ENCODE results near the gene CACFD1.

Gene CACFD1

DNA sequence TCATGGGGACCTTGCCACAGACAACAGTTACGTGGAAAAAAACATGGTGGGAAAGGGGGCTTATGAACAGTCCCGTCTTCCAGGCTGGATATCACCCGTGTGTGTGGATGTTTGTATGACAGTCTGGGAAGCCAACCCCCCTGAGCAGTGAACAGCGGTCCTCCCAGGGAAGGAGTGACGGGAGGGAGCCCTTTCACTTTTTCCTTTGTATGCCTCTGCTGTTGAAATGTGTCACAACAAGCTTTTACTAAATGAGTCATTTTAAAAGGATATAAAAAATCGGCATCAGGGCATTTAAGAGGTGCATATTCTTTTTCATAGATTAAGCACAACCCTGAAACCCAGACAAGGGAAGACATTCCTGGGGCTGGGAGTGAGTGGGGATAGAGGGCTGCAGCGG is 59.9 kb downstream of the CACFD1 start:
- no peak for DNase-seq (ENCODE audit: low read depth)
- no peak overlapping the region for H3K4me3 ChIP-seq (ENCODE audit: control insufficient read depth, low read depth, low read length)
- TF ChIP-seq, protein P1, sequence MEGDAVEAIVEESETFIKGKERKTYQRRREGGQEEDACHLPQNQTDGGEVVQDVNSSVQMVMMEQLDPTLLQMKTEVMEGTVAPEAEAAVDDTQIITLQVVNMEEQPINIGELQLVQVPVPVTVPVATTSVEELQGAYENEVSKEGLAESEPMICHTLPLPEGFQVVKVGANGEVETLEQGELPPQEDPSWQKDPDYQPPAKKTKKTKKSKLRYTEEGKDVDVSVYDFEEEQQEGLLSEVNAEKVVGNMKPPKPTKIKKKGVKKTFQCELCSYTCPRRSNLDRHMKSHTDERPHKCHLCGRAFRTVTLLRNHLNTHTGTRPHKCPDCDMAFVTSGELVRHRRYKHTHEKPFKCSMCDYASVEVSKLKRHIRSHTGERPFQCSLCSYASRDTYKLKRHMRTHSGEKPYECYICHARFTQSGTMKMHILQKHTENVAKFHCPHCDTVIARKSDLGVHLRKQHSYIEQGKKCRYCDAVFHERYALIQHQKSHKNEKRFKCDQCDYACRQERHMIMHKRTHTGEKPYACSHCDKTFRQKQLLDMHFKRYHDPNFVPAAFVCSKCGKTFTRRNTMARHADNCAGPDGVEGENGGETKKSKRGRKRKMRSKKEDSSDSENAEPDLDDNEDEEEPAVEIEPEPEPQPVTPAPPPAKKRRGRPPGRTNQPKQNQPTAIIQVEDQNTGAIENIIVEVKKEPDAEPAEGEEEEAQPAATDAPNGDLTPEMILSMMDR (IDR thresholded peaks at IDR 0.05; ENCODE audit: control insufficient read depth, insufficient read depth, low read depth, low read length, missing control alignments), result no peak

DNA sequence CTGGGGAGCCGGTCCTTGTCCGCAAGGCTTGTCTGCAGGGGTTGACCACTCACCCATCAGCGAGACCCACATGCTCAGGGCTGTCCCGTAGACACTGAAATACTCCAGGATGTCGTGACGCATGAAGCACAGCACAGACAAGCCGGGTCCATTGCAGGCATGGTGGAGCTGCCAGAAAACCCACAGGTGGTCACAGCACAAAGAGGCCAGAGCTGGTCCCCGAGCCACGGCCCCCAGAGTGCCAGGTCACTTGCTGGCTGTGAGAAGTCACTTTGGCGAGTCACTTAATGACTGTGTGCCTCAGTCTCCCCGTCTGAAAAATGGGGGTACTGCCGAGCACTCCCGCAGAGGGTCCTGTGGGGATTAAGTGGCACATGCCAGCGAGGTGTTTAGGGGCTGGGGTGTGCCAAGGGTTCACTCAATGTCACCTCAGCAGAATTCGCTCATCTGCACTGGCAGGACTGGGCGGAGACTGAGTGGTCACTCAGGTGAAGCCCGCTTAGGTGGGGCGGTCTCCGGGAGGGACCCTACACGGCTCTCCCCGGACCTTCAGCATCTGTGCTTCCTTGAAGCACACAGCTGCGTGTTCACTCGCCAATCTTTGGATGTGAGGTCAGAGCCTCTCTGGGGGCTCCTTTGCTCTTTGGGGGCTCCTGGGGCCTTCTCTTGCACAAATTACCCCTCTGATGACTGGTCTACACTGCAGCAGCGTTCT is 60.5 kb downstream of the CACFD1 start:
- DNase-seq (ENCODE audit: low read depth), result no peak
- H3K4me3 ChIP-seq (ENCODE audit: control insufficient read depth, low read depth, low read length), result no peak overlapping the region
- TF ChIP-seq, protein P1 (IDR thresholded peaks at IDR 0.05; ENCODE audit: control insufficient read depth, insufficient read depth, low read depth, low read length, missing control alignments), result no peak

Data from AG09309 (cell line).